Measurements from ENCODE around the gene SRP68.

Gene SRP68

GRCh38 chr17:75991396-75991795 is 80.9 kb downstream of the SRP68 start:
- Histone ChIP-seq H3K9ac (ENCODE audit: low read length) (no peak overlapping the region), H3K4me2 (ENCODE audit: low read depth, low read length) (no peak overlapping the region), H3F3A (ENCODE audit: insufficient read depth, low read length) (no peaks in the 10 kb centered on the region), H3K9me2 (replicated peaks; ENCODE audit: insufficient read depth, low read length) (no peaks in the 10 kb centered on the region), H4K20me1 (ENCODE audit: insufficient read depth, low read length) (no peaks in the 10 kb centered on the region), H3K79me2 (ENCODE audit: low read length) (no peaks in the 10 kb centered on the region), H3K9me3 (replicated peaks; ENCODE audit: insufficient read depth, low read length) (no peaks in the 10 kb centered on the region), H3K4me3 (ENCODE audit: low read length) (no peak overlapping the region), H3K27ac (ENCODE audit: low read length) (no peak overlapping the region), H2AFZ (ENCODE audit: low read length) (no peak overlapping the region), H3K27me3 (replicated peaks; ENCODE audit: insufficient read depth, low read length) (no peaks in the 10 kb centered on the region), H3K4me1 (ENCODE audit: low read length) (no peaks in the 10 kb centered on the region), H3K36me3 (replicated peaks; ENCODE audit: insufficient read depth, low read length) (no peaks in the 10 kb centered on the region)
- DNase-seq = no peak
- TF ChIP-seq EZH2 (optimal IDR thresholded peaks at IDR 0.05; ENCODE audit: low read depth, low read length) = no peak
- no peak for TF ChIP-seq EZH2phosphoT487 (IDR thresholded peaks at IDR 0.05; ENCODE audit: low read length)
- TF ChIP-seq CTCF (IDR thresholded peaks at IDR 0.05; ENCODE audit: low read length) = no peak

Measured in MM.1S (cell line).